ENCODE results near the gene FAM234B.

- no peak for TF ChIP-seq CTCF (IDR thresholded peaks at IDR 0.05 in 4 of 5, conservative IDR thresholded peaks at IDR 0.05 in 1 of 5)
- TF ChIP-seq POLR2A (IDR thresholded peaks at IDR 0.05), result no peak
These were observed 41.7 kb upstream of the FAM234B start for GRCh38 chr12:13002301-13003097.
